ENCODE results near the gene CNTNAP2.

Gene CNTNAP2

GRCh38 chr7:146698995-146699610 is 582.5 kb downstream of the CNTNAP2 start:
- no peak for DNase-seq (ENCODE audit: low spot score)

- DNase-seq (ENCODE audit: low spot score) = no peak
These were observed 583.5 kb downstream of the CNTNAP2 start for GRCh38 chr7:146700015-146700560.

GRCh38 chr7:146701166-146701565 is 584.6 kb downstream of the CNTNAP2 start:
- no peak for DNase-seq (ENCODE audit: low spot score)

GRCh38 chr7:146702898-146703297 is 586.3 kb downstream of the CNTNAP2 start:
- no peak for DNase-seq (ENCODE audit: low spot score)

GRCh38 chr7:146709451-146710027 is 592.9 kb downstream of the CNTNAP2 start:
- DNase-seq (ENCODE audit: low spot score) = no peak

- no peak for DNase-seq (ENCODE audit: low spot score)
These were observed 596.6 kb downstream of the CNTNAP2 start for GRCh38 chr7:146713205-146713604.

- no peak for DNase-seq (ENCODE audit: low spot score)
These were observed 597.3 kb downstream of the CNTNAP2 start for GRCh38 chr7:146713934-146714333.

- DNase-seq (ENCODE audit: low spot score) = no peak
These were observed 603.6 kb downstream of the CNTNAP2 start for GRCh38 chr7:146720195-146720594.

GRCh38 chr7:146722986-146723385 is 606.4 kb downstream of the CNTNAP2 start:
- DNase-seq (ENCODE audit: low spot score) = no peak

- no peak for DNase-seq (ENCODE audit: low spot score)
These were observed 608.9 kb downstream of the CNTNAP2 start for GRCh38 chr7:146725520-146725919.

- no peak for DNase-seq (ENCODE audit: low spot score)
These were observed 611.5 kb downstream of the CNTNAP2 start for GRCh38 chr7:146728141-146728540.

GRCh38 chr7:146728611-146729010 is 612.0 kb downstream of the CNTNAP2 start:
- no peak for DNase-seq (ENCODE audit: low spot score)

- no peak for DNase-seq (ENCODE audit: low spot score)
These were observed 614.6 kb downstream of the CNTNAP2 start for GRCh38 chr7:146731185-146731584.

GRCh38 chr7:146735992-146736391 is 619.4 kb downstream of the CNTNAP2 start:
- DNase-seq (ENCODE audit: low spot score) = no peak

GRCh38 chr7:146736446-146737190 is 620.0 kb downstream of the CNTNAP2 start:
- no peak for DNase-seq (ENCODE audit: low spot score)

- DNase-seq (ENCODE audit: low spot score) = no peak
These were observed 623.4 kb downstream of the CNTNAP2 start for GRCh38 chr7:146740039-146740438.

GRCh38 chr7:146741911-146742310 is 625.3 kb downstream of the CNTNAP2 start:
- DNase-seq (ENCODE audit: low spot score) = no peak

GRCh38 chr7:146754385-146754784 is 637.8 kb downstream of the CNTNAP2 start:
- no peak for DNase-seq (ENCODE audit: low spot score)

GRCh38 chr7:146755585-146755984 is 639.0 kb downstream of the CNTNAP2 start:
- no peak for DNase-seq (ENCODE audit: low spot score)

GRCh38 chr7:146764458-146764857 is 647.9 kb downstream of the CNTNAP2 start:
- no peak for DNase-seq (ENCODE audit: low spot score)

GRCh38 chr7:146768957-146769356 is 652.4 kb downstream of the CNTNAP2 start:
- no peak for DNase-seq (ENCODE audit: low spot score)

- no peak for DNase-seq (ENCODE audit: low spot score)
These were observed 656.0 kb downstream of the CNTNAP2 start for GRCh38 chr7:146772601-146773000.

- no peak for DNase-seq (ENCODE audit: low spot score)
These were observed 656.9 kb downstream of the CNTNAP2 start for GRCh38 chr7:146773506-146773905.

Data from hepatic stellate cell (primary cell).